Astrocyte (in vitro differentiated cells and primary cell): ENCODE results near the gene STAB2. TPM values are rescaled to one million over a fixed set of nuclear protein-coding genes. Genes with fewer than 3 reads are reported as not detected.

ENCODE experiments used
- DNase-seq: peaks from one replicate; pipeline ENCODE4 v3.0.0-alpha.2; 2010; ENCODE audit warnings: low read depth
- FAIRE-seq: peaks from 2 replicates; lab custom pipeline; 2011; peaks lifted over from hg19 to GRCh38; lab: Jason Lieb, UNC
- H2AFZ ChIP-seq: 2 replicates; pipeline ENCODE4 v1.6.0; 2012; ENCODE audit warnings: low read depth, low read length, inconsistent platforms
- H3K27ac ChIP-seq: 2 replicates; pipeline ENCODE4 v1.5.1; 2011; ENCODE audit warnings: low read depth, low read length, inconsistent platforms
- H3K27me3 ChIP-seq: 2 replicates; pipeline ENCODE4 v1.6.0; 2011; ENCODE audit warnings: low read length, inconsistent platforms; ENCODE audit not compliant: insufficient read depth
- H3K36me3 ChIP-seq: 2 replicates; pipeline ENCODE4 v1.5.1; 2011; ENCODE audit warnings: low read length, inconsistent platforms; ENCODE audit not compliant: insufficient read depth
- H3K4me1 ChIP-seq: 2 replicates; pipeline ENCODE4 v1.5.1; 2011; ENCODE audit warnings: low read length, inconsistent platforms; ENCODE audit not compliant: insufficient read depth
- H3K4me2 ChIP-seq: 2 replicates; pipeline ENCODE4 v1.6.0; 2012; ENCODE audit warnings: low read length, inconsistent platforms
- H3K4me3 ChIP-seq: 2 replicates; pipeline ENCODE4 v1.5.1; 2011; ENCODE audit warnings: low read depth, mild to moderate bottlenecking, low read length, inconsistent platforms; ENCODE audit not compliant: insufficient read depth
- H3K79me2 ChIP-seq: 2 replicates; pipeline ENCODE4 v1.6.0; 2012; ENCODE audit warnings: mild to moderate bottlenecking, low read length, inconsistent platforms; ENCODE audit not compliant: insufficient read depth
- H3K9ac ChIP-seq: 2 replicates; pipeline ENCODE4 v1.6.0; 2012; ENCODE audit warnings: mild to moderate bottlenecking, low read length, inconsistent platforms
- H3K9me3 ChIP-seq: 2 replicates; pipeline ENCODE4 v1.5.1; 2012; ENCODE audit warnings: low read depth, mild to moderate bottlenecking, low read length, inconsistent platforms; ENCODE audit not compliant: insufficient read depth
- H4K20me1 ChIP-seq: 2 replicates; pipeline ENCODE4 v1.6.0; 2012; ENCODE audit warnings: low read length, inconsistent platforms; ENCODE audit not compliant: insufficient read depth
- H3K27ac Mint-ChIP-seq: one replicate; pipeline ENCODE4 v1.8.0; 2021; ENCODE audit warnings: mild to moderate bottlenecking, mixed read lengths; ENCODE audit not compliant: unreplicated experiment
- H3K27me3 Mint-ChIP-seq: one replicate; pipeline ENCODE4 v1.8.0; 2021; ENCODE audit warnings: low read depth, mixed read lengths; ENCODE audit not compliant: unreplicated experiment
- H3K36me3 Mint-ChIP-seq: one replicate; pipeline ENCODE4 v1.8.0; 2021; ENCODE audit warnings: low read depth, mixed read lengths; ENCODE audit not compliant: unreplicated experiment
- H3K4me1 Mint-ChIP-seq: one replicate; pipeline ENCODE4 v1.8.0; 2021; ENCODE audit warnings: low read depth, mixed read lengths; ENCODE audit not compliant: unreplicated experiment
- H3K4me3 Mint-ChIP-seq: one replicate; pipeline ENCODE4 v1.8.0; 2021; ENCODE audit warnings: mild to moderate bottlenecking, moderate library complexity, mixed read lengths; ENCODE audit not compliant: unreplicated experiment
- H3K9me3 Mint-ChIP-seq: one replicate; pipeline ENCODE4 v1.8.0; 2021; ENCODE audit warnings: mild to moderate bottlenecking, mixed read lengths; ENCODE audit not compliant: unreplicated experiment
- EZH2 ChIP-seq: IDR thresholded peaks from 2 replicates; pipeline ENCODE4 v1.6.1; 2012; ENCODE audit warnings: mild to moderate bottlenecking, low read length, inconsistent platforms; ENCODE audit not compliant: insufficient read depth
- total RNA-seq: library from RNA; stranded (reverse); gene quantifications from 2 replicates; pipeline ENCODE4 v1.2.1, GENCODE V29; 2021
- TF ChIP-seq, protein P1 (sequence below): IDR thresholded peaks from 2 replicates; pipeline ENCODE4 v1.5.1; 2011; ENCODE audit warnings: low read depth, mild to moderate bottlenecking, inconsistent platforms, low read length, moderate library complexity; ENCODE audit not compliant: insufficient read depth

STAB2 gene
- total RNA-seq, 1 donor from 2014 or later: not detected

DNA sequence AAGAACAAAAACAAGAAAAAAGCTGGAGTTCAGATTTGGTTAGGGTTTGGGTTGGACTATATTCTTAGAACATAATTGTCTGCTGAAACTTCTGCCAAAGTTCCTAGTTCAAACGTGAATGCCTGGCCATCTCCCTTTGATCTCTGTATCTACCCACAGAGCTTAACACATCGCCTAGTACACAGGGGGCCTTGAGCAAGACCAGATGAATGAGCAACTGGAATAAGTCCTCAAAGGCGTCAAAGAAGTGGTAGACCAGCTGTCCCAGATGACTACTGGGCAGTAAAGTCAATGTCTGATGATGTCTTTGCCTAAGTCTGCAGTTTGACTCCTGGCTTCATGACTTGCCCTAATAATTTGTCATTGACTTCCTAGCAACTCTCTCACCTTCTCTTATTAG, 13.9 kb upstream of the STAB2 start:
- Mint-ChIP-seq H3K27me3 (peaks cover 2% of the 10 kb centered on the region), H3K27ac (no peak overlapping the region), H3K36me3 (no peaks in the 10 kb centered on the region), H3K9me3 (no peaks in the 10 kb centered on the region), H3K4me3 (no peak overlapping the region), H3K4me1 (no peaks in the 10 kb centered on the region)
- no peak for FAIRE-seq
- H3K36me3 ChIP-seq: no peaks in the 10 kb centered on the region
- H3K9ac ChIP-seq: no peak overlapping the region
- H3K27me3 ChIP-seq: no peaks in the 10 kb centered on the region
- H2AFZ ChIP-seq: no peak overlapping the region
- TF ChIP-seq, protein P1, sequence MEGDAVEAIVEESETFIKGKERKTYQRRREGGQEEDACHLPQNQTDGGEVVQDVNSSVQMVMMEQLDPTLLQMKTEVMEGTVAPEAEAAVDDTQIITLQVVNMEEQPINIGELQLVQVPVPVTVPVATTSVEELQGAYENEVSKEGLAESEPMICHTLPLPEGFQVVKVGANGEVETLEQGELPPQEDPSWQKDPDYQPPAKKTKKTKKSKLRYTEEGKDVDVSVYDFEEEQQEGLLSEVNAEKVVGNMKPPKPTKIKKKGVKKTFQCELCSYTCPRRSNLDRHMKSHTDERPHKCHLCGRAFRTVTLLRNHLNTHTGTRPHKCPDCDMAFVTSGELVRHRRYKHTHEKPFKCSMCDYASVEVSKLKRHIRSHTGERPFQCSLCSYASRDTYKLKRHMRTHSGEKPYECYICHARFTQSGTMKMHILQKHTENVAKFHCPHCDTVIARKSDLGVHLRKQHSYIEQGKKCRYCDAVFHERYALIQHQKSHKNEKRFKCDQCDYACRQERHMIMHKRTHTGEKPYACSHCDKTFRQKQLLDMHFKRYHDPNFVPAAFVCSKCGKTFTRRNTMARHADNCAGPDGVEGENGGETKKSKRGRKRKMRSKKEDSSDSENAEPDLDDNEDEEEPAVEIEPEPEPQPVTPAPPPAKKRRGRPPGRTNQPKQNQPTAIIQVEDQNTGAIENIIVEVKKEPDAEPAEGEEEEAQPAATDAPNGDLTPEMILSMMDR: no peak
- TF ChIP-seq EZH2: no peak
- H4K20me1 ChIP-seq: no peaks in the 10 kb centered on the region
- no peak overlapping the region for H3K4me2 ChIP-seq
- no peak overlapping the region for H3K27ac ChIP-seq
- H3K9me3 ChIP-seq: no peaks in the 10 kb centered on the region
- H3K79me2 ChIP-seq: no peaks in the 10 kb centered on the region
- DNase-seq: no peak
- no peak overlapping the region for H3K4me3 ChIP-seq
- no peaks in the 10 kb centered on the region for H3K4me1 ChIP-seq

DNA sequence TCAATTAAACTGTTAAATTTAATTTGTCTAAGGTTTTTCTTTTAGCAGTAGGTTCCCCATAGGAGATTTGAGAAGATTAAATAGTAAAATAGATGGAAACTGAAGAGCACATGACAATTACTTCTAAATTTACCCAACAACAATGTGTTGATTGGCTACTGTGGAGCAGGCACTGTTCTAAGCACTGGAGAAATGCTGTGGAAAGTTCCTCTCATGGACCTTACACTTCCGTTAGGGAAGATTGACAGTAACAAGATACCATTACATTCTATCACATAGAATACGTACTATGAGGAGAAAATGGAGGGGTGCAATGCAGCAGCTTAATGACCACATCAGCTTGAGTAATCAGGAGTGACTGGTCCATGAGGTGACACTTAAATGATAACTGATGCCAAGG, 8.1 kb upstream of the STAB2 start:
- Mint-ChIP-seq H3K27me3 (peaks cover 2% of the 10 kb centered on the region), H3K9me3 (no peaks in the 10 kb centered on the region), H3K36me3 (no peaks in the 10 kb centered on the region), H3K4me1 (peaks cover 2% of the 10 kb centered on the region), H3K27ac (no peak overlapping the region), H3K4me3 (no peak overlapping the region)
- peaks cover 3% of the 10 kb centered on the region for H3K9me3 ChIP-seq
- no peak overlapping the region for H3K4me3 ChIP-seq
- H3K27ac ChIP-seq: no peak overlapping the region
- no peak for TF ChIP-seq EZH2
- TF ChIP-seq, protein P1: no peak
- DNase-seq: no peak
- no peak overlapping the region for H2AFZ ChIP-seq
- no peak overlapping the region for H3K9ac ChIP-seq
- no peak for FAIRE-seq
- H3K4me2 ChIP-seq: no peak overlapping the region
- H3K4me1 ChIP-seq: no peaks in the 10 kb centered on the region
- H3K36me3 ChIP-seq: no peaks in the 10 kb centered on the region
- no peaks in the 10 kb centered on the region for H3K79me2 ChIP-seq
- H3K27me3 ChIP-seq: peaks cover 6% of the 10 kb centered on the region
- no peaks in the 10 kb centered on the region for H4K20me1 ChIP-seq

DNA sequence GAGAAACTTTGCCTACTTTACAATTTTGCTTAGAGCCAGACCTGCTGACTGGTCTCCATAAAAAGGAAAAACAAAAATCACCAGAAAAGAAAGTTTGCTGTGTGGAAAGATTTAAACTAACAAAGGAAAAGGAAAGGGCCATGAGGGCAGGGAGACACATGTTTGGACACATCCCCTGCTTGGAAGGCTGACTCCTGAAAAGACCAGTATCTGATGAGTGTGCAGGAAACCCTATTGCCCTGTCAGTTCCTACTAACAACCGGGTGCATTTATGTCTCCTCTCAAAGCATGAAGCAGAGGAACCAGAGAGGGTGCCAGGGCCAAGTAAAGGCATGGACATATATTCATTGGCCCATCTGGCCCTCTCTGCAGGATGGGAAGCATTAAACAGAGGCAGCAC, 7.0 kb upstream of the STAB2 start:
- no peak overlapping the region for H2AFZ ChIP-seq
- H3K36me3 Mint-ChIP-seq: no peaks in the 10 kb centered on the region
- no peak for FAIRE-seq

More for the DNA sequence above, 7.0 kb upstream of the STAB2 start:
- no peak for TF ChIP-seq EZH2
- TF ChIP-seq, protein P1: no peak
- no peaks in the 10 kb centered on the region for H3K4me1 ChIP-seq
- peaks cover 3% of the 10 kb centered on the region for H3K9me3 ChIP-seq
- H3K9me3 Mint-ChIP-seq: no peaks in the 10 kb centered on the region
- no peaks in the 10 kb centered on the region for H3K79me2 ChIP-seq
- no peak overlapping the region for H3K4me3 ChIP-seq
- H3K4me3 Mint-ChIP-seq: no peak overlapping the region
- H3K27me3 ChIP-seq: peaks cover 6% of the 10 kb centered on the region
- no peak overlapping the region for H3K9ac ChIP-seq
- no peaks in the 10 kb centered on the region for H3K36me3 ChIP-seq
- H3K4me1 Mint-ChIP-seq: peaks cover 2% of the 10 kb centered on the region
- no peak overlapping the region for H3K27ac Mint-ChIP-seq
- H4K20me1 ChIP-seq: no peaks in the 10 kb centered on the region
- no peak overlapping the region for H3K27ac ChIP-seq
- DNase-seq: no peak
- no peaks in the 10 kb centered on the region for H3K27me3 Mint-ChIP-seq
- no peak overlapping the region for H3K4me2 ChIP-seq
